HEK293T (cell line): ENCODE measurements around the gene MEAK7.

Source experiments
- CTCF ChIA-PET: fragments of 350-600 bp; formaldehyde crosslinking; extraction: SDS; loops from one replicate; lab custom pipeline; 2021; ENCODE audit warnings: antibody characterized with exemption, inconsistent platforms; lab: Yijun Ruan, JAX
- POLR2A ChIA-PET: fragments of 350-600 bp; formaldehyde crosslinking; extraction: SDS; loops from one replicate; lab custom pipeline; 2020; ENCODE audit warnings: antibody characterized with exemption, inconsistent platforms; lab: Yijun Ruan, JAX
- DNase-seq: peaks from one replicate; pipeline ENCODE4 v3.0.0; 2012; ENCODE audit warnings: mixed read lengths; ENCODE audit errors: extremely low spot score
- ARNT ChIP-seq: fragments of 450-650 bp; IDR thresholded peaks from 2 replicates; pipeline ENCODE4 v1.6.1; 2017; ENCODE audit warnings: mild to moderate bottlenecking
- BHLHE40 ChIP-seq: fragments of 450-650 bp; IDR thresholded peaks from 2 replicates; pipeline ENCODE4 v1.6.1; 2016; ENCODE audit warnings: mild to moderate bottlenecking, moderate library complexity, borderline replicate concordance
- CTBP1 ChIP-seq: fragments of 450-650 bp; IDR thresholded peaks from 2 replicates; pipeline ENCODE4 v1.6.1; 2016; ENCODE audit warnings: borderline replicate concordance
- ELF4 ChIP-seq: fragments of 450-650 bp; IDR thresholded peaks from 2 replicates; pipeline ENCODE4 v1.6.1; 2017; ENCODE audit warnings: antibody characterized with exemption
- FOXA1 ChIP-seq: fragments of 450-650 bp; IDR thresholded peaks from 2 replicates; pipeline ENCODE4 v1.6.1; 2016; ENCODE audit warnings: mild to moderate bottlenecking
- FOXK2 ChIP-seq: fragments of 450-650 bp; IDR thresholded peaks from 2 replicates; pipeline ENCODE4 v1.6.1; 2016; ENCODE audit warnings: mild to moderate bottlenecking
- FOXM1 ChIP-seq: fragments of 450-650 bp; IDR thresholded peaks from 2 replicates; pipeline ENCODE4 v1.6.1; 2017; ENCODE audit warnings: mild to moderate bottlenecking, borderline replicate concordance
- HDGF ChIP-seq: fragments of 450-650 bp; IDR thresholded peaks from 2 replicates; pipeline ENCODE4 v1.6.1; 2017; ENCODE audit warnings: antibody characterized with exemption, borderline replicate concordance
- L3MBTL2 ChIP-seq: fragments of 450-650 bp; conservative IDR thresholded peaks from 2 replicates; pipeline ENCODE4 v1.6.1; 2016; ENCODE audit warnings: mild to moderate bottlenecking
- LEF1 ChIP-seq: fragments of 450-650 bp; IDR thresholded peaks from 2 replicates; pipeline ENCODE4 v1.6.1; 2017; ENCODE audit warnings: mild to moderate bottlenecking, borderline replicate concordance
- NFRKB ChIP-seq: fragments of 450-650 bp; IDR thresholded peaks from 2 replicates; pipeline ENCODE4 v1.6.1; 2016; ENCODE audit warnings: mild to moderate bottlenecking, moderate library complexity
- SP1 ChIP-seq: fragments of 450-650 bp; IDR thresholded peaks from 2 replicates; pipeline ENCODE4 v1.6.1; 2017
- SUZ12 ChIP-seq: fragments of 450-650 bp; IDR thresholded peaks from 2 replicates; pipeline ENCODE4 v1.6.1; 2016; ENCODE audit warnings: mild to moderate bottlenecking
- TARDBP ChIP-seq: fragments of 450-650 bp; IDR thresholded peaks from 2 replicates; pipeline ENCODE4 v1.6.1; 2016
- ZNF384 ChIP-seq: fragments of 450-650 bp; IDR thresholded peaks from 2 replicates; pipeline ENCODE4 v1.6.1; 2016
- TF ChIP-seq, protein P1 (sequence below): fragments of 450-650 bp; IDR thresholded peaks from 2 replicates; pipeline ENCODE4 v1.6.1; 2016

MEAK7 gene

DNA sequence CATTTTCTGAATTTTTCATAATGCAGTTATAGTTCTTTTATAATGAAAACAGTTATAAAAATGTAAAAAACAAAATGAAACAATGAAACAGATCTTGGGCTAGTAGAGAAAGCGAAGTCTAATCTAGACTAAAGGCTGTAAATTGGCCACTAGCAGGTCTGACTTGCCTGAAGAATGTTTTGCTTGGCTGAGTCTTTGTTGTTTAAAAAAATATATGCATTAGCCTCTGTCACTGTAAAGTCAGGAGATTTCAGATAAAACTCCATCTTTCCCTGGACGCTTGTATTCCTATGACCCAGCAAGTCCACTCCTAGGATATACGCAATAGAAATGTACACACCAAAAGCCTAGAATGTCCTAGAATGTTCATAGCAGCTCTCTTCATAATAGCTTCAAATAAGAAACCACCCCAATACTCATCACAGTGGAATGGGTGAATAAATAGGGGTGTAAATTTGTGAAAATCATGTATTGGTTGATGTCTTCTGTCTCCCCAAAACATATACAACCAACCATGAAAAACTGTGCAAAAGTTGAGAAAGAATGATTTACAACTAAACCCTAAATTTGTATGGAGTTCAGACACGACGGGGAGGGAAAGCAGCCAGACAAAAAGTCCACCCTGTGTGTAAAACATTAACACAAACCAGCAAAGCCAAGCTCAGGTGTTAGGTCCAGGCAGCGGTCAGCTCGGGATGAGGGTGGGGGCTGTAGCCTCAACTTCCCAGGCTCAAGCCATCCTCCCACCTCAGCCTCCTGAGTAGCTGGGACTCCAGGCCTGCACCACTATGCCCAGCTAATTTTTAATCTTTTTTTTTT, 37.7 kb upstream of the MEAK7 start:
- TF ChIP-seq ZNF384: 0 out of 2 replicates have a peak, but pooled peaks have one; percentile 8
- TF ChIP-seq, protein P1, sequence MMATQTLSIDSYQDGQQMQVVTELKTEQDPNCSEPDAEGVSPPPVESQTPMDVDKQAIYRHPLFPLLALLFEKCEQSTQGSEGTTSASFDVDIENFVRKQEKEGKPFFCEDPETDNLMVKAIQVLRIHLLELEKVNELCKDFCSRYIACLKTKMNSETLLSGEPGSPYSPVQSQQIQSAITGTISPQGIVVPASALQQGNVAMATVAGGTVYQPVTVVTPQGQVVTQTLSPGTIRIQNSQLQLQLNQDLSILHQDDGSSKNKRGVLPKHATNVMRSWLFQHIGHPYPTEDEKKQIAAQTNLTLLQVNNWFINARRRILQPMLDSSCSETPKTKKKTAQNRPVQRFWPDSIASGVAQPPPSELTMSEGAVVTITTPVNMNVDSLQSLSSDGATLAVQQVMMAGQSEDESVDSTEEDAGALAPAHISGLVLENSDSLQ: 0 out of 2 replicates have a peak, but pooled peaks have one; percentile 11
- no peak for TF ChIP-seq LEF1
- ChIA-PET CTCF (no interaction called here), POLR2A (no interaction called here)
- no peak for DNase-seq

DNA sequence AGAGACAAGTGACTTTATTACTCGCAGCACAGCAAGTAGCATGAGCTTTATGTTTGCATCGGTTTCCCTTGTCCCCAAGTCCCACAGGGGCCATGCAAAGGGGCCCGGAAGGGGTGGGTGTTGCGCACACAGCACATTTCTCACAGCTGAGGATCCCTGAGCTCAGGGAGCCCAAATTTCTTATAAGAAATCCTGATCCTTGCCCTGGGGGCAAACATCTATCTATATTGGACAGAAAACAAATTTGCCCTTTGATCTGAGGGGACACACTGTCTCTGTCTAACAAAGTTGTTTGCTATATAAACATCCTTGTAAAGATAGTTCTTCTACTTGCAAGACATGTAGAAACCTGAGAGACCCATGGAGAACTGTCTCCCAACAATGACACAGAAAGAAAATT, 35.7 kb upstream of the MEAK7 start:
- DNase-seq: no peak
- ChIA-PET CTCF (interaction anchor here (0.6 kb wide), 1 partner anchor 26 kb away, joined by 6 read pairs; no protein-coding TSS in a partner anchor), POLR2A (no interaction called here)
- TF ChIP-seq TARDBP (no peak), SP1 (no peak), FOXM1 (no peak), NFRKB (no peak), L3MBTL2 (no peak), LEF1 (no peak), ARNT (no peak), ELF4 (no peak), SUZ12 (no peak), FOXA1 (no peak), BHLHE40 (no peak), HDGF (no peak), ZNF384 (no peak)
- TF ChIP-seq, protein P1: no peak

DNA sequence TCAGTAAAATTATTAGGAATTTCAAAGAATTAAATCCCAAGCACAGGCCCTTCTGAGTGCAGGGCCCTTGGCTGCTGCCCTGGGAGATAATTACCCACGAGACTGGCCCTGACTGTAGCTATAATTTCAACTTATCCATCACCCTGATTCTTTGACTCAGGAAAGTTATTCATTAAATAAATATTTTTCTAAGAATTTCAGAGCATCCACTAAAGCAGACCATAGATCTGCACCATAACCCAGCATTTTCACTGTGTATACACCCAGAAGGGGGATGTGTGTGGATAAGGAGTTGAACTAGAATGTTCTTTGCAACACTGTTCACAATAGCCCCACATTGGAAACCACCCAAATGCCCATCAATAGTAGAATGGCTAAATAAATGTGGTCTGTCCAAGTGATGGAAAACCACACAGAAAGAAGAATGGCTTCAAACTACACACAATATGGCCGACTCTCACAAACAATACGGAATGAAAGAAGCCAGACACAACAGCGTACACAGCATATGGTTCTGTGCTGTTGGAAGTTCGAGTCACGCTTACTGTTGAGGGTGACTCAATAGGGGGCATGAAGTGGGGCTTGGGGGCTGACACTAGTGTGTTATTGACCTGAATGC, 33.9 kb upstream of the MEAK7 start:
- TF ChIP-seq L3MBTL2 (0 out of 2 replicates have a peak, but pooled peaks have one; percentile 16), FOXK2 (no peak), LEF1 (no peak)
- CTCF ChIA-PET: interaction anchor here (1.2 kb wide), 1 partner anchor 85 kb away, joined by 3 read pairs; no protein-coding TSS in a partner anchor
- POLR2A ChIA-PET: interaction anchor here (0.7 kb wide), 1 partner anchor 13 kb away, joined by 3 read pairs; no protein-coding TSS in a partner anchor
- DNase-seq: no peak

DNA sequence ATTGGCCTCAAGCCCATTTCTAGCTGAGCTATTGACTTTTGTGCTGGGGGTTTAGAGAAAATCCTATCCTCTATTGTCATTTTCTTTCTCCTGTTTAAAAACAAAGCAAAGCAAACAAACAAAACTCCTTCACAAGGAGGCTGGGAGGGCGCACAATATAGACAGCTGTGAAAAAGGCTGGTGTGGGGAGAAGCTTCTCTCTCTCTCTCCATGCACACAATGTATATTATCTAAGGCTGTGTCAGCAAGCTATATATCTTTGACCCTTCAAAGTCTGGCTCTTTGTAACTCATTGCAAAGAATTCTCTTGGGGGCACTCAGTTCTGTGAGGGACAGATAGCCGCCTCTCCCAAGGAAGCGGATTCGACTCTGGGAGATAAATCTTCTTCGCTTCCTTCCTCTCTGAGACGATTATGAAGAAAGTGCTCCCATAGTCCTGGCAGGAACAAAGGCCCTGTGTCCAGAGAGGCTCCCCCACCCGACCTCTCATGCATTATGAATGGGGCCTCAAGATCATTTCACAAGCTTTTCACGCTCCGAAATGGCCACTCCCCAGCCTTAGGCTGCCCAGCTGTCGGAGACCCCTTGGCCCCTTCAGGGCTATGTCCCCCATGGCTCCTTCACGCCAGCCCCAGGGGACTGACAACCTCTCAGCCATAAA, 33.2 kb upstream of the MEAK7 start:
- CTCF ChIA-PET: interaction anchor here (0.9 to 1.2 kb wide), 2 partner anchors 79 to 85 kb away, joined by 3 read pairs; no protein-coding TSS in a partner anchor
- TF ChIP-seq CTBP1: no peak
- TF ChIP-seq FOXA1: no peak
- TF ChIP-seq BHLHE40: no peak
- no peak for TF ChIP-seq ZNF384
- no peak for TF ChIP-seq ELF4
- no peak for TF ChIP-seq HDGF
- TF ChIP-seq SP1: no peak
- TF ChIP-seq ARNT: no peak
- no peak for DNase-seq
- POLR2A ChIA-PET: interaction anchor here (0.7 kb wide), 1 partner anchor 13 kb away, joined by 3 read pairs; no protein-coding TSS in a partner anchor

DNA sequence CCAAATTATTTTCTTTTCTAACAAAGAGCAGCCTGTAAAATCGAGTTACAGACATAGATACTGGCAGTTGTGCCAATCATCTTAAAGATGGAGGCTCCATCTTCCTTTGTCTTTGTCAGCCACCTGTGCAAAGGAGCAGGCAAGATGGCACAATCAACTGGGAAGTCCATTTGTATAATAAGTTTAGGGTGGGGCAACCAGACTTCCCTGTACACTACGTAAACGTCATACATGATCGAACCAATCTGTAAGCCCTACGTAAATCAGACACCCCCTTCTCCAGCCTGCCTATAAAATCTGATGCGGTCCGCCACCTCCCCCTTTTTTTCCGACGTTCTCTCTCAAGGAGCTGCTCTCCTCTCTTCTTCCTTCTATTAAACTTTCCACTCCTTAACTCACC, 31.4 kb upstream of the MEAK7 start:
- ChIA-PET CTCF (no interaction called here), POLR2A (interaction anchor here (1.1 kb wide), 1 partner anchor 83 kb away, joined by 3 read pairs; no protein-coding TSS in a partner anchor)
- no peak for DNase-seq
- no peak for TF ChIP-seq BHLHE40
- no peak for TF ChIP-seq ELF4
- no peak for TF ChIP-seq SP1
- no peak for TF ChIP-seq FOXK2
- no peak for TF ChIP-seq ARNT
- no peak for TF ChIP-seq SUZ12
- TF ChIP-seq HDGF: no peak
- no peak for TF ChIP-seq ZNF384
- TF ChIP-seq TARDBP: no peak
- no peak for TF ChIP-seq CTBP1
- no peak for TF ChIP-seq NFRKB
- TF ChIP-seq, protein P1: no peak
- TF ChIP-seq L3MBTL2: no peak
- no peak for TF ChIP-seq LEF1
- TF ChIP-seq FOXM1: no peak
- no peak for TF ChIP-seq FOXA1

DNA sequence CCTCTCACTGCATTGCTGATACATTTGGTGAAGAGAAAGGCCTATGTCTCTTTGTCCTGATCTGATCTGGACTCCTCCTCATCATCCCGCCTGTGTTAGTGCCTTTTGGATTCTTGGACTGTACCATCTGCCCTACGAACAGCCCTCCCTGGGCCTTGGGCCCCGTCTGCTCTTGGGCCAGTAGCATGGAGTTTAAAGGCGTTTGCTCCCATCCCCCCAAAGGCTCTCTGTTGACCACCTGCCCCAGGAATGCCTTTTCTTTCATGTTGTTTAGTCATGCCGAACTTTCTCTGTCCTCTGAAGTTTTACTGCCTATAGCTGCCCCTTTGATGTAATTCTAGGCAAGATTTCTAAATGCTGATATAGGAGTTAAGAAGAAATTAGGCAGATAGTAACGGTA, 30.9 kb upstream of the MEAK7 start:
- TF ChIP-seq FOXK2: no peak
- no peak for TF ChIP-seq CTBP1
- TF ChIP-seq NFRKB: no peak
- TF ChIP-seq, protein P1: no peak
- TF ChIP-seq FOXM1: no peak
- no peak for TF ChIP-seq BHLHE40
- no peak for TF ChIP-seq HDGF
- TF ChIP-seq ELF4: no peak
- no peak for TF ChIP-seq TARDBP
- no peak for TF ChIP-seq ZNF384
- no peak for TF ChIP-seq ARNT
- TF ChIP-seq FOXA1: no peak
- no peak for TF ChIP-seq L3MBTL2
- TF ChIP-seq LEF1: no peak
- TF ChIP-seq SUZ12: no peak
- ChIA-PET CTCF (no interaction called here), POLR2A (interaction anchor here (1.1 kb wide), 1 partner anchor 83 kb away, joined by 3 read pairs; no protein-coding TSS in a partner anchor)
- no peak for DNase-seq
